Hepatocyte (in vitro differentiated cells): Measurements from ENCODE around the gene IL22RA2. TPM values are rescaled to one million over a fixed set of nuclear protein-coding genes. Genes with fewer than 3 reads are reported as not detected.

ENCODE experiments used
- DNase-seq: peaks from one replicate; pipeline ENCODE4 v3.0.0-alpha.2; 2016; ENCODE audit warnings: low spot score
- H2AFZ ChIP-seq: fragments of 200-600 bp; sonication (generic); 2 replicates; pipeline ENCODE4 v1.6.0; 2016; ENCODE audit warnings: antibody characterized with exemption, mild to moderate bottlenecking
- H3K27ac ChIP-seq: fragments of 200-600 bp; sonication (generic); 2 replicates; pipeline ENCODE4 v1.5.1; 2016; ENCODE audit warnings: mild to moderate bottlenecking
- H3K27me3 ChIP-seq: fragments of 200-600 bp; sonication (generic); 2 replicates; pipeline ENCODE4 v1.6.1; 2016
- H3K36me3 ChIP-seq: fragments of 200-600 bp; sonication (generic); replicated peaks from 2 replicates; pipeline ENCODE4 v1.5.1; 2016; ENCODE audit warnings: low read depth; ENCODE audit not compliant: insufficient read depth
- H3K4me1 ChIP-seq: fragments of 200-600 bp; sonication (generic); 2 replicates; pipeline ENCODE4 v1.5.1; 2016; ENCODE audit warnings: mild to moderate bottlenecking, moderate library complexity; ENCODE audit not compliant: insufficient read depth
- H3K4me2 ChIP-seq: fragments of 200-600 bp; sonication (generic); 2 replicates; pipeline ENCODE4 v1.6.0; 2016
- H3K4me3 ChIP-seq: fragments of 200-600 bp; sonication (generic); 2 replicates; pipeline ENCODE4 v1.5.1; 2016; ENCODE audit warnings: mild to moderate bottlenecking
- H3K79me2 ChIP-seq: fragments of 200-600 bp; sonication (generic); 2 replicates; pipeline ENCODE4 v1.6.0; 2017; ENCODE audit warnings: mild to moderate bottlenecking
- H3K9me2 ChIP-seq: fragments of 200-600 bp; sonication (generic); replicated peaks from 2 replicates; pipeline ENCODE4 v1.6.0; 2017; ENCODE audit warnings: mild to moderate bottlenecking; ENCODE audit not compliant: insufficient read depth
- H3K9me3 ChIP-seq: fragments of 200-600 bp; sonication (generic); 2 replicates; pipeline ENCODE4 v1.5.1; 2016; ENCODE audit warnings: low read depth, mild to moderate bottlenecking
- H4K20me1 ChIP-seq: fragments of 200-600 bp; sonication (generic); 2 replicates; pipeline ENCODE4 v1.6.0; 2016; ENCODE audit warnings: mild to moderate bottlenecking; ENCODE audit not compliant: insufficient read depth, poor library complexity, severe bottlenecking
- EZH2 ChIP-seq: fragments of 200-600 bp; sonication (generic); IDR thresholded peaks from 2 replicates; pipeline ENCODE4 v1.6.1; 2016; ENCODE audit warnings: antibody characterized with exemption, mild to moderate bottlenecking, borderline replicate concordance
- EZH2phosphoT487 ChIP-seq: fragments of 200-600 bp; sonication (generic); IDR thresholded peaks from one replicate; pipeline ENCODE4 v1.6.1; 2018; ENCODE audit warnings: antibody characterized with exemption, mild to moderate bottlenecking, low read depth, moderate library complexity; ENCODE audit not compliant: unreplicated experiment, severe bottlenecking
- WGBS: methylation state at CpG from one replicate; pipeline ENCODE4 v1.1.6; 2016; ENCODE audit warnings: low lambda C conversion rate; ENCODE audit errors: missing lambda C conversion rate; 5-methylcytosine and 5-hydroxymethylcytosine counted together
- polyA plus RNA-seq: library from polyadenylated mRNA; unstranded; fragments of >200 nt; fragmentation: Nextera tagmentation; extraction: Ambion mirVana; gene quantifications from 2 replicates; pipeline ENCODE4 v1.2.1, GENCODE V29; 2016
- total RNA-seq: library from RNA; depleted of rRNA; stranded (reverse); fragments of >200 nt; gene quantifications from 2 replicates; pipeline ENCODE4 v1.2.3, GENCODE V29; 2014
- TF ChIP-seq, protein P1 (sequence below): fragments of 200-600 bp; sonication (generic); IDR thresholded peaks from 2 replicates; pipeline ENCODE4 v1.5.1; 2016; ENCODE audit warnings: antibody characterized with exemption, mild to moderate bottlenecking; ENCODE audit not compliant: poor library complexity

Gene IL22RA2
- total and polyA plus RNA-seq, 2 experiments from 2014 or later = not detected

GRCh38 chr6:137155830-137156229 lies 17.6 kb downstream of the IL22RA2 start:
- H3K79me2 ChIP-seq = no peaks in the 10 kb centered on the region
- no peak overlapping the region for H3K4me3 ChIP-seq
- no peaks in the 10 kb centered on the region for H3K9me3 ChIP-seq
- TF ChIP-seq EZH2 = no peak
- TF ChIP-seq EZH2phosphoT487 = no peak
- TF ChIP-seq, protein P1, sequence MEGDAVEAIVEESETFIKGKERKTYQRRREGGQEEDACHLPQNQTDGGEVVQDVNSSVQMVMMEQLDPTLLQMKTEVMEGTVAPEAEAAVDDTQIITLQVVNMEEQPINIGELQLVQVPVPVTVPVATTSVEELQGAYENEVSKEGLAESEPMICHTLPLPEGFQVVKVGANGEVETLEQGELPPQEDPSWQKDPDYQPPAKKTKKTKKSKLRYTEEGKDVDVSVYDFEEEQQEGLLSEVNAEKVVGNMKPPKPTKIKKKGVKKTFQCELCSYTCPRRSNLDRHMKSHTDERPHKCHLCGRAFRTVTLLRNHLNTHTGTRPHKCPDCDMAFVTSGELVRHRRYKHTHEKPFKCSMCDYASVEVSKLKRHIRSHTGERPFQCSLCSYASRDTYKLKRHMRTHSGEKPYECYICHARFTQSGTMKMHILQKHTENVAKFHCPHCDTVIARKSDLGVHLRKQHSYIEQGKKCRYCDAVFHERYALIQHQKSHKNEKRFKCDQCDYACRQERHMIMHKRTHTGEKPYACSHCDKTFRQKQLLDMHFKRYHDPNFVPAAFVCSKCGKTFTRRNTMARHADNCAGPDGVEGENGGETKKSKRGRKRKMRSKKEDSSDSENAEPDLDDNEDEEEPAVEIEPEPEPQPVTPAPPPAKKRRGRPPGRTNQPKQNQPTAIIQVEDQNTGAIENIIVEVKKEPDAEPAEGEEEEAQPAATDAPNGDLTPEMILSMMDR = no peak
- no peaks in the 10 kb centered on the region for H3K9me2 ChIP-seq
- no peak overlapping the region for H3K4me2 ChIP-seq
- H4K20me1 ChIP-seq = no peaks in the 10 kb centered on the region
- no peak for DNase-seq
- WGBS = 94% methylated on average over 2 of the region's 2 CpGs
- no peak overlapping the region for H3K27ac ChIP-seq
- H3K36me3 ChIP-seq = no peaks in the 10 kb centered on the region
- no peak overlapping the region for H2AFZ ChIP-seq
- no peaks in the 10 kb centered on the region for H3K4me1 ChIP-seq
- H3K27me3 ChIP-seq = no peaks in the 10 kb centered on the region

DNA sequence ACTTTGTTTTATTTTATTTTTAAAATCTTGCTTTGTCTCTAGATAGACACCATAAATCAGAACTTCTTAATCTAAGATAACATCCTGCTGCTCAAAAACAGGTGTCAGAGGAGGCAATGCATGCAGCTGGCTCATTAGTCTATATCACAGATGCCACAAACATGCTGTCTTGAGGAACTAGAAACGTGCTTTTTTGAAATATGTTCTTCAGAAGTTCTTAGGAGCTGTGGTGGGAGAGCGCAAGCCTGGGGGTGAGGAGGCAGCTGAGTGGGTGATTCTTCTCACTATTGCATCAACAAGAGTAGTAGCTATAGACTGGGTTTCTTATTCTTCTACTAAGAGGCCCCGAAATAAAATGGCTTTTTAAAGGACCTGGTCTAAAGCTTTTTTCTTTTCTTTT lies 23.4 kb downstream of the IL22RA2 start:
- no peak overlapping the region for H2AFZ ChIP-seq
- no peak for TF ChIP-seq EZH2phosphoT487
- TF ChIP-seq, protein P1 = no peak
- TF ChIP-seq EZH2 = no peak
- H3K9me3 ChIP-seq = no peaks in the 10 kb centered on the region
- H3K4me3 ChIP-seq = no peak overlapping the region
- 87% methylated on average over 3 of the region's 3 CpGs for WGBS
- H3K27ac ChIP-seq = no peak overlapping the region
- no peaks in the 10 kb centered on the region for H3K36me3 ChIP-seq
- no peaks in the 10 kb centered on the region for H3K4me1 ChIP-seq
- no peaks in the 10 kb centered on the region for H3K9me2 ChIP-seq
- no peak overlapping the region for H3K4me2 ChIP-seq
- H3K27me3 ChIP-seq = no peaks in the 10 kb centered on the region
- no peaks in the 10 kb centered on the region for H3K79me2 ChIP-seq
- H4K20me1 ChIP-seq = no peaks in the 10 kb centered on the region
- no peak for DNase-seq

GRCh38 chr6:137149035-137149393 lies 24.4 kb downstream of the IL22RA2 start:
- TF ChIP-seq EZH2 = no peak
- H3K4me2 ChIP-seq = no peak overlapping the region

DNA sequence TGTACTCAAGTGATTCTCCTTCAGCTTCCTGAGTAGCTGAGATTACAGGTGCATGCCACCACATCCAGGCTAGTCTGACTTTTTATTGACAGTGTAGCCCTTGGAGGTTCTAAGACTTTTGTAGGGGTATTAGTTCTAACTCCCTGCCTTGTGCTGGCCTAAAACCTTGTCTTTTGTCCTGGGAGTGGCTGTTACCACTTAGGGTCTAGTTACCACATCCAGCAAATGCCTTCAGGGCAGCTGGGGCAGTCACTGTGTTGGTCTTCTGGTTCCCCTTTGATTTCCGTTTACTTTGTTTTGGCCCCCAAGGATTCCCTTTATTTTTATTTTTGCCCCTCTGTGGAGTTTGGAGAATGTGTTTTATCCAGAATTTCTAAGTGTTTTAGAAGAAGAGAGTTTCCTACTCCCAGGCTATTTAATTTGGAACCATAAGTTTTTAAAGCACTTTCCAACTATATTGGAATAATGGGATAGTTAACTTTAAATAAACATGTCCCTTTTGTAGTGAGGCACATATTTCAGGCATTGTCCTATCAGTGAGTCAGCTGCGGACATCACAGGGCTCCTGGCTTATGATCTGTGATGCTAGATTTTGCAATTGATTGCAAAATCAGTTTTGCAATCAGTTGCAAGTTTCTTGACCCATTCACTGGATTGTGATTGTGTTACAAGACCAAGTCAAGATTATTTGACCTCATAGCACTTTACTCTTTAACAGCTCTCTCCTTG lies 25.0 kb downstream of the IL22RA2 start:
- Histone ChIP-seq H3K36me3 (no peaks in the 10 kb centered on the region), H3K27me3 (no peaks in the 10 kb centered on the region), H3K4me1 (no peaks in the 10 kb centered on the region), H3K9me3 (no peaks in the 10 kb centered on the region), H3K4me3 (no peak overlapping the region), H3K9me2 (no peaks in the 10 kb centered on the region), H4K20me1 (no peaks in the 10 kb centered on the region), H3K27ac (no peak overlapping the region), H2AFZ (no peak overlapping the region), H3K79me2 (no peaks in the 10 kb centered on the region), H3K4me2 (no peak overlapping the region)
- 71% methylated on average over 2 of the region's 2 CpGs for WGBS
- peak; percentile 14 for DNase-seq
- TF ChIP-seq, protein P1 = no peak
- TF ChIP-seq EZH2 (no peak), EZH2phosphoT487 (no peak)

More at GRCh38 chr6:137149035-137149393, 24.4 kb downstream of the IL22RA2 start:
- no peak for DNase-seq
- no peaks in the 10 kb centered on the region for H4K20me1 ChIP-seq
- WGBS = 80% methylated on average over 1 of the region's 1 CpG
- H3K36me3 ChIP-seq = no peaks in the 10 kb centered on the region
- no peaks in the 10 kb centered on the region for H3K4me1 ChIP-seq
- no peaks in the 10 kb centered on the region for H3K9me3 ChIP-seq
- H2AFZ ChIP-seq = no peak overlapping the region
- no peaks in the 10 kb centered on the region for H3K79me2 ChIP-seq
- no peaks in the 10 kb centered on the region for H3K9me2 ChIP-seq
- no peak overlapping the region for H3K4me3 ChIP-seq
- H3K27me3 ChIP-seq = no peaks in the 10 kb centered on the region
- H3K27ac ChIP-seq = no peak overlapping the region
